Retina (tissue), 1 donor: ENCODE data around the gene DYNC1LI1.
"Not testable (repeated sequence)": the region's sequence is repeated elsewhere in the genome, so short reads cannot be mapped to it uniquely, and the experiment has no call there.

ENCODE experiments used
- DNase-seq: peaks from one replicate; pipeline ENCODE4 v3.0.0-alpha.2; 2016

The DYNC1LI1 gene

DNA sequence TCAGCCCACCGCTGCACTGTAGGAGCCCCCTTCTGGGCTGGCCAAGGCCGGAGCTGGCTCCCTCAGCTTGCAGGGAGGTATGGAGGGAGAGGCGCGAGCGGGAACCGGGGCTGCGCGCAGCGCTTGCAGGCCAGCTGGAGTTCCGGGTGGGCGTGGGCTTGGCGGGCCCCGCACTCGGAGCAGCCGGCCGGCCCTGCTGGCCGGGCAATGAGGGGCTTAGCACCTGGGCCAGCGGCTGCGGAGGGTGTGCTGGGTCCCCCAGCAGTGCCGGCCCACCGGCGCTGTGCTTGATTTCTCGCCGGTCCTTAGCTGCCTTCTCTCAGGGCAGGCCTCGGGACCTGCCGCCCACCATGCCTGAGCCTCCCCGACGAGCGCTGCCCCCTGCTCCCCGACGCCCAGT, 8.0 kb upstream of the DYNC1LI1 start:
- DNase-seq, result not testable (repeated sequence)

DNA sequence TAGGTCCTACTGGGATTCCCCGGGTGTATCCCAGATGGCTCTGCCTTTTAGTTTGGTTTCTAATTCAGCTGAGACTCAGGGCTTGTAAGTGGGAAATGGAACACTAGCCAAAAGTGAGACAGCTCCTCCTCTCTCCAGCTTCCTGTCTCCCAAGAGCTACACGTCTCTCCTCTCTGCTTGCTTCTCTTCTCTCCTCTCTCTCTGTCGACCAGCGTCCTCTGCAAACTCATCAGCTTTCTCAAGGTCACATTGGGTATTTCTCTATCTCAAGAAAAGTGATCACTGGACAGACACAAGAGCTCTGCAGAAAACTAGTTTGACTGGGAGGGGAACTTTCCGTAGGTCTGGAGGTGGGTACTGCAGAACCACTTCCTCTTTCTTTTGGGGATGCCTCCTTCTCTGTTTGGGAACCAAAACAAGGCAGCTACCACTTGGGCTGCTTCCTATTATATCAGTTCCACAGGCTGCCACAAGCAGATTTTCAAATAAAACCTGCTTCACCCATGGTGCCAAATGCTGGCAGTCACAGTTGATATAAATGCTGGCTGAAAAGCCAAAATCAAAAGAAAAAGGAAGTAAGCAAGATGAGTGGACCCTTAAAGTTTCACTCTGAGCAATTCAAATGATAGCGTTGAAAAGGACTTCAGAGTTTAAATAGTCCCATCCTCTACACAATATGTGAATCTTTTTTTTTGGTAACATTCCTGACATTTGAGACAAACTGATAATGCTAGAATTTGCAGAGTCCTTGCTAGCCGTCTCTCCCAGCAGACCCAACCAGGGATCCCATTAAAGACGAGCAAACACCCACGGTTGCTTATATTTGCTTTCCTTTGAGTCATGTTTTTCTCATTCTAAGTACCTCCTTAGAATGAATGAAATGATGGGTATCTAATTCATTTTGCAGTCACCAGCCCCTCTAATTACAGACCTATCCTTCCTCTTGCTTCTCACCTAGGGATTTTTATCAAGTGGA, 7.2 kb upstream of the DYNC1LI1 start:
- no peak for DNase-seq

DNA sequence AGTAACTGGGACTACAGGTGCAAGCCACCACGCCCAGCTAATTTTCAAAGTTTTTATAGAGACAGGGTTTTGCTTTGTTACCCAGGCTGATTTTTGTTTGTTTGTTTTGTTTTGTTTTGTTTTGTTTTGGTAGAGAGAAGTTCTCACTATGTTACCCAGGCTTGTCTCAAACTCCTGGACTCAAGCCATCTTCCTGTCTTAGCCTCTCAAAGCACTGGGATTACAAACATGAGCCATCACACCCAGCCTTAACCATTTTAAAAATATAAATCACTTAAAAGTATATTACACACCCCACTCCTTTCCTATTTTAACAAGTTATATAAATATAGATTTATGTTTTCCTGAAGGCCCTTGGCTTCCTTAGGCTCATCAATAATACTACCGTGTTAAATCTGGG, 6.5 kb upstream of the DYNC1LI1 start:
- DNase-seq, result no peak

DNA sequence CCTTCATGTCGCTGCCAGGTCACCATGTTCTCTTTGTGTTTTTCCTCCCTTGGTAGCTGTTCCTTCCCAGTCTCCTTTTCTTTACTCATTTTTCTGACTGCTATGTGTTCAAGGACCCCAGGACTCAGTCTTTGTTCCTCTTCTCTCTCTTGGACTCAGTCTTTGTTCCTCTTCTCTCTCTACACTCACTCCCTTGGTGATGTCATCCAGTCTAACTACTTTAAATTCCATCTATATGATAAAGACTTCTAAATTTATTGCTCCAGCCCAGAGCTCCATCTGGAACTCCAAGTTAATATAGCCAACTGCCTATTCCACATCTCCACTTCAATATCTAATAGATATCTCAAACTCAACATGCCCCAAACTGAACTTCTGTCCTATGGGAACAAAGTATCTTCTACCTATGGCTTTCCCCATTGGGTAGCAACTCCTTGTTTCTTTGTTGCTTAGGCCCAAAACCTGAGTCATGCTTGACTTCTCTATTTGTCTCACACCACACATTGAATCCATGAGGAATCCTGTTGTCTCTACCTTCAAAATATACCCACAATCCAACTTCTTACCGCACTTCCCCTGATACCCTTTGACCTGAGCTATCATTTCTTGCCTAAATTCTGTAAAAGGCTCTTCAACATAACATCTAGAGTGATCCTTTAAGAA, 4.9 kb upstream of the DYNC1LI1 start:
- no peak for DNase-seq

- DNase-seq, result no peak
Measured at GRCh38 chr3:32571192-32571485, 481 bp upstream of the DYNC1LI1 start.

GRCh38 chr3:32569540-32570420, 878 bp downstream of the DYNC1LI1 start:
- DNase-seq, result peak; percentile 82

- DNase-seq, result no peak
Measured at GRCh38 chr3:32568953-32569352, 1.7 kb downstream of the DYNC1LI1 start.

- DNase-seq, result no peak
Measured at GRCh38 chr3:32564195-32564594, 6.5 kb downstream of the DYNC1LI1 start.

GRCh38 chr3:32562640-32563039, 8.0 kb downstream of the DYNC1LI1 start:
- no peak for DNase-seq

DNA sequence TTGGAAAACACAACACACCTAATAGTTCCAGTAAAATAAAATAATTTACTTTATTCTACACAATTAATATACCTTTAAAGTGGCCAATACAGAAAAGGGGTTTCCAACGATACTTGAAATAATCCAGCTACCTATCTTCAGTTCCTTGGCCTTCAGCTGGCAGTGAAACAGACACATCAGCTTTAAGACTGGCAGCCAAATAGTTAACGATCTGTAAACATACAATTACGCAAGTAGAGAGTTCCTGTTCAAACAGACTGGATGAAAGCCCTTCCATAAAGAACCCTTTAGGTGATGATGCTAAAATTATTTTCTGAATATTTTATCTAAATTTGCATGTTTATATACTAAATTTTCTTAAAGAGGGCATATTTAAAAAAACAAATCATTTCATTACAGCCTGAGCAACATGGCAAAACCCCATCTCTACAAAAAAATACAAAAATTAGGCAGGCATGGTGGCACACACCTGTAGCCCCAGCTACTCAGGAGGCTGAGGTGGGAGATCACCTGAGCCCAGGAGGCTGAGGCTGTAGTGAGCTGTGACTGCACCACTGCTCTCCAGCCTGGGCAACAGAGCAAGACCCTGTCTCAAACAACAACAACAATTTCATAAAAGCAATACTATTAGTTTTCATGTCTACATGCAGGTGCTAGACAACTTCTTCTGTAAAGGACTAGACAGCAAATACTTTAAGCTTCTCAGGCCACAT, 12.9 kb downstream of the DYNC1LI1 start:
- DNase-seq, result no peak

DNA sequence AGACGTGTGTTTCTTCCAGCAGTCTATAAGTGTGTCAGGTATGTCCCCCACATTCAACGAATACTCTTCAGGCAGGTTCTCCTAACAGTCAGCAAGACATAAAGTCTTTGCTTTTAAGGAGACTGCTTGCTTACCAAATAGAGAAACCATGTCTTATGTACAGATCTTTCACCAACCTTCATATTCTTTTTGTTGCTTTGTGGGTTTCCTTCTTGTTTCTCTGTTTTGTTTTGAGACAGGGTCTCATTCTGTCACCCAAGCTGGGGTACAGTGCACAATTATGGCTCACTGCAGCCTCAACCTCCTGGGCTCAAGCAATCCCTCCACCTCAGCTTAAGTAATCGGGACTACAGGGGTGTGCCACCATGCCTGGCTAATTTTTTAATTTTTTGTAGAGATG, 14.3 kb downstream of the DYNC1LI1 start:
- no peak for DNase-seq

DNA sequence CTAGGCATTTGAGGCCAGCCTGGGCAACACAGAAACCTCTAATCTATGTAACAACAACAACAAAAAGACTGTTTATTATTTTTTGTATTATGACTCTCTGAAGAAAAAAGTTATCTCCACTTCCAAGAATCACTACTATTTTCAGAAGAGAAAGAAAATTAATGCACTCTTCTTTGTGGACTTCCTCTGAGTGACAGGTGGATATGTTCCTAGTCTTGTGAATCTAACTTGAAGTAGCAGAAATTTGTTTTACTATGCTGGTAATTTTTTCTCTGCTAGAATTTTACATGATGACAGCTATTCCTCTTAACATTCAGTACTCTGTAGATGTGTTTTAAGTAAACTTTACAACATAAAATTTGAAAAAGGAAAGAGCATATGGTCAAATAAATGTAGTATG, 16.7 kb downstream of the DYNC1LI1 start:
- no peak for DNase-seq

DNA sequence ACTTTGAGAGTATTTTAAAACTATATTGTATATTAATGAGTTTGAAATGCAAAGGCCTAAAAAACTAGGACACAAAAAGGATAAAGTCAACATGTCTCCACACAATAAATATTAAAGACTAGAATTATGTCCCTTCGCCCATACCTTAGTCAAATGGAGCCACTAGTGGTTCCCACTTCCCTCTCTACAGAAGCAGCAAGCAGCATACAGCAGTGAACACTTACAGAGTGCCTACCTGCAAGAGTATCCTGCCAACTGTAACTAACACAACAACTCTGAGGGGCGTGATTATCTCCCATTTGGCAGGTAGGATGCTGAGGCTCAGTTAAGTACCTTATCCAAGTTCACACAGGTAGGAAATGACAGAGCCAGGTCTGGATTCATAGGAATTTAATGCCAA, 17.2 kb downstream of the DYNC1LI1 start:
- no peak for DNase-seq

DNA sequence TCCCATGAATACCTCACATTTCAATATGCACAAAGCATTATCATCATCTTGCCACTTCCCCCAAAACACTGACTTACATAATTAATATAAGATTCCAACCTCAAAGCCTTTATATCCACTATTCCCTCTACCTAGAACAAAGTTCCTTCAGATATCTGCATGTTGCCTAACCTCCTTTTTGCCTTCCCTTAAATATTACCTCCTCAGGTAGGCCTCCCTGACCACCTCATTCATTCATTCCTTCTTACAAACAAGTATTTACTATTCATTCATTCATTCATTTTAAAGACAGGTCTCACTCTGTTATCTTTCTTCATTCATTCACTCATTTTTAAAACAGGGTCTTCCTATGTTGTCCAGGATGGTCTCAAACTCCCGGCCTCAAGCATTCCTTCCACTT, 18.6 kb downstream of the DYNC1LI1 start:
- no peak for DNase-seq

DNA sequence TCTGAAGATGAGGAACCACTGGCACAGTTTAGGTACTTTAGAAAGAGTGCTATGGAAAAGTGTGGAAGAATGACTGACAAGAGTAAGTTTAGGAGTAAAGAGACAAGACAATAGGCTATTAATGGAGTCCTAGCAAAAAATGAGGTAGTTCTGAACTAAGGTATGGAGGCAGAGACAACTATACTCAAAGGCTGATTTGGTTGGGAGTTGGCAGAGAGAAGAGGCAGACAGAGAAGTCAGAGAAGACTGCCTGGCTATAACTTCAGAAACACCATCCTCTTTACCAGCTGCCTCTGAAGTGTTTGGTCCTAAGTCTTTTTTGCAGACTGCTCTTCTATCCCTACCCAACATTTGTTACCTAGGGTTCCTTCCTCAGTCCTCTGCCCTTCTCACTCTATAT, 19.2 kb downstream of the DYNC1LI1 start:
- no peak for DNase-seq

- DNase-seq, result no peak
Measured at GRCh38 chr3:32551087-32551486, 19.6 kb downstream of the DYNC1LI1 start.

DNA sequence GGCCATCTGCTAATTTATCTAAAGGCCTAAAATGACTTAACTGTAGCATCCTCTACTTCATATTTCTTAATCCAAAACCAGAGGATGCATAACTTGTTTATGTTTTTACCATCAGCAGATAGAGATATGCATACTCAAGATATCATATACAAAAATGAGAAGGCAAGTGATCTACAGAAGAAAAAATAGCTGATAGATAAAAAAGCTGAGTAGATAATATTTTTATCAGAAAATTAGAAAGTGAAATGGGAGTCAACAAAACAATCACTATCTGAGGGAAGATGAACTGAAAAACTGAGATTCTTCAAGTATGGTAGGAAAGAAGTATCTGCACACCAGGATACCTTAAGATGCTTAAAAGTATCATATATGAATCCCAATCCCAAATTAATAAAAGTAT, 25.4 kb downstream of the DYNC1LI1 start:
- DNase-seq, result no peak

- no peak for DNase-seq
Measured at GRCh38 chr3:32544894-32545293, 25.8 kb downstream of the DYNC1LI1 start.

DNA sequence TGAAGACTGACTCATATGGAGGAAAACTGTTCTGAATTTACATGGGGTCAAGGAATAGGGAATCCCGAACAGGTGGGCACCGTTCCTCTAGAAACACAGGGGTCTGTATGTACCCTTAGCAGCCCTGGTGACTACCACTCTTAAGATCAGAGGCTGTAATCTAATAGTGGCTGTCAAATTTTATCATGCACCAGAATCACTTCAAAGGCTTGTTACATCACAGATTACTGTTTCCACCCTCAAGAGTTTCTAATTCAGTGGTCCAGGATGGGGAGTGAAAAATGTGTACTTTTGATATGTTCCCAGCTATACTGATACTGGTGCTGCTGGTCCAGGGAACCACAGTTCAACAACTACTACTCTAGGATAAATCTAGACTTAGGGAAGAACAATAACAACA, 27.9 kb downstream of the DYNC1LI1 start:
- no peak for DNase-seq

DNA sequence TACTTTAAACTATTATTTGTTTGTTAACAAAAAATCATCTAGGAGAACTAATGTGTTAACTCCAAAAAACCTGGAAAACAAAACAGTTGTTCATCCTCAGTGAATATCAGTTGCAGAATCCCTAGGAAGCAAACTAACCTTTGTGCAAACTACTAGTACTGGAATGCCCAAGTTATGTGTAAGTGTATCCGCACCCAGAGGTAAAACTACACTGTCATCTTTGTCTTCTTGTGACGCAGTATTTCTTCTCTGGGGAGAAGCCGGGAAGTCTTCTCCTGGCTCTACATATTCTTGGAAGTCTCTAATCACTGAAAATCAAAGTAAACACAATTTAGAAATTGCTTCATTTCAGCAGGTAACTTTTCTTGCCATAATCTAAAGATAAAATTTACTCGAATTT, 29.8 kb downstream of the DYNC1LI1 start:
- no peak for DNase-seq

GRCh38 chr3:32532434-32532833, 38.2 kb downstream of the DYNC1LI1 start:
- no peak for DNase-seq

DNA sequence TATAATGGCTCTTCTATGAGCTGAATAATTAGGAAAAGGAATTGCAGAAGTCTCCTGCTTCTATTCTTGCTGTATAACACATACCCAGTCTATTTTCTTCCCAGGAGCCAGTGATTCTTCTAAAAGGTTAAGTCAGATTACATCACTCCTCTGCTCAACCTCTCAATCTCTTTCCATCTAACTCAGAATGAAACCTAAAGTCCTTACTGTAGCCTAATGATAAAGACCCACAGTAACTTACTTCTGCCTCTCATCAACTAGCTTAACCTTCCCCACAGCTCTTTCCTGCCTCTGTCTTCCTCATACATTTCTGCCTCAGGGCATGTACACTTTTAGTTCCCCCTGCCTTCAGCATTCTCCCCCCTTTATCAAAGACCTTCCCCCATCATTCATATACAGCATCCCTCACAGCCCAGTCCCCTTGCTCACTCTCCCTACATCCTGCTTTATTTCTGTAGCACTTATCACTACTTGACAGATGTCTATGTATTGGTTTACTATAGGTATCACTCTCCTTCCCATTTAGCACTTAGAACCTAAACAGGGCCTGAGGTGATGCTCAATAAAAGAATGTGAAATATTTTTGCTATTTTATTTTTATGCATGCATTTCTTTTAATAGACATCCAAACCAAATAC, 39.5 kb downstream of the DYNC1LI1 start:
- no peak for DNase-seq
